GM12874 (cell line): ENCODE data around the gene OGFOD2.

ENCODE experiments used
- TF ChIP-seq, protein P1 (sequence below): IDR thresholded peaks from 2 replicates; pipeline ENCODE4 v1.5.1; 2011; ENCODE audit warnings: low read depth, mild to moderate bottlenecking, control low read depth, low read length, moderate library complexity; ENCODE audit not compliant: insufficient read depth

OGFOD2 gene

DNA sequence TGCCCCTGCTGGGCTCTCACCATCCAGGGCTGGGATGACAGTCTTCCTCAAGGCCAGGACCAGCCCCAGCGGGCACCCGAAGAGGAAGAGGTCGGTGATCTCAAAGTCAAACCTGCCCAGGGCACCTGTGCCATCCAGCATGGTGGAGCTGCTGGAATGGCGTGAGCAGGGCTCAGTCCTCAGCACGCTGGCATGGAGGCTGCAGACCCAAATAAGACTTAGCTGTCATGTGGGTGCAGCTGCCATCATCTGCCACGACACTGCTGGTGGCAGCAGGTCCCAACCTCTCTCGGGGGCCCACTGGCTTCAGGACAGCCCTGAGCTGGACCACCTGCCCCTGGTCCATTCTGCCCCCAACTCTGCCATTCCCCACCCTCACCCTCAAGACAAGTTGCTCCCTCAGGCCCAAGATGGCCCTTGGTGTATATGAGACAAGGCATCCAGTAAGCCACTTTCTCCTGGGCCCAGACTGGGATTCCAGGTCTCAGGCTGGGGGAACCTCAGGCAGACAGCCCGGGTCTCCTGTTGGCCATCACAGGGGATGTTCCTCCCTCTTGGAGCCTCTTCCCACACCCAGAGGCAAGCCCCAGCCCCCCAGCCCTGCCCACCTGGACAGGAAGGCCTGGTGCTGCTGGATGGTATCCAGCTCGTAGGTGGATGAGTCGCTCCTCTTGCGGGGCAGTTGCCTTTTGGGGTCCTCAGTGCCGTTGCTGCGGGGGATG, 19.9 kb downstream of the OGFOD2 start:
- TF ChIP-seq, protein P1, sequence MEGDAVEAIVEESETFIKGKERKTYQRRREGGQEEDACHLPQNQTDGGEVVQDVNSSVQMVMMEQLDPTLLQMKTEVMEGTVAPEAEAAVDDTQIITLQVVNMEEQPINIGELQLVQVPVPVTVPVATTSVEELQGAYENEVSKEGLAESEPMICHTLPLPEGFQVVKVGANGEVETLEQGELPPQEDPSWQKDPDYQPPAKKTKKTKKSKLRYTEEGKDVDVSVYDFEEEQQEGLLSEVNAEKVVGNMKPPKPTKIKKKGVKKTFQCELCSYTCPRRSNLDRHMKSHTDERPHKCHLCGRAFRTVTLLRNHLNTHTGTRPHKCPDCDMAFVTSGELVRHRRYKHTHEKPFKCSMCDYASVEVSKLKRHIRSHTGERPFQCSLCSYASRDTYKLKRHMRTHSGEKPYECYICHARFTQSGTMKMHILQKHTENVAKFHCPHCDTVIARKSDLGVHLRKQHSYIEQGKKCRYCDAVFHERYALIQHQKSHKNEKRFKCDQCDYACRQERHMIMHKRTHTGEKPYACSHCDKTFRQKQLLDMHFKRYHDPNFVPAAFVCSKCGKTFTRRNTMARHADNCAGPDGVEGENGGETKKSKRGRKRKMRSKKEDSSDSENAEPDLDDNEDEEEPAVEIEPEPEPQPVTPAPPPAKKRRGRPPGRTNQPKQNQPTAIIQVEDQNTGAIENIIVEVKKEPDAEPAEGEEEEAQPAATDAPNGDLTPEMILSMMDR = no peak

DNA sequence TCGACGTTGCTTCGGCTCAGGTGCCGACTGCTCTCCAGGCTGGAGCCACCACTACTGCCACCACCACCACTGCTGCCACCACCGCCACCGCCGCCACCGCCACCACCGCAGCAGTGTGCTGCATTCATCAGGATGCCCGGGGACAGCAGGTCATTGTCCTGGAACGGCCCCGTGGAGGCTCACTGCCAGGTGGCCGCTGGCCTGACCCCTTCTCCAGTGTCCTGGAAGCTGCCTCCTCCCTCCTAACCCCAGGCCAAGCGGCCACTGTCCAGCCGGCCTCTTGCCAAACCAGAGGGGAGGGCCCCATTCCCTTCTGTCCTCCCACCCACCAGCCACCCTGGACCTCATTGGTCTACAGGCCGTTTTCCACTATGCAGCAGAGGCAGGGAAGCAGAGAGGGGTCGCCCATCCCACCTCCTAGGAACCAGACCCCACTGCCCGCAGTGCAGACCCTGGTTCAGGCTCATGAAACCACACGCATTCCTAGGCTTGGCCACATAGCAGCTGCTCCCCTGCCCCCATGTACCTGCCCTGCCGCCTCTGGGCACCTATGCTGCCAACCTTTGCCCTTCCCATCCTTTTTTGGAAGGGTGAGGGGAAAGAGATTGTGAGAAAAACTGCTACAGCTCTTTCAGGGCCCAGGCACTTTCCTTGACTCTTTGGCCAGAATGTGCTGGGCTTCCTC, 20.6 kb downstream of the OGFOD2 start:
- TF ChIP-seq, protein P1 = no peak

GRCh38 chr12:122996188-122996601, 21.2 kb downstream of the OGFOD2 start:
- TF ChIP-seq, protein P1 = no peak

- TF ChIP-seq, protein P1 = no peak
Measured at GRCh38 chr12:122996621-122997342, 21.7 kb downstream of the OGFOD2 start.

- TF ChIP-seq, protein P1 = no peak
Measured at GRCh38 chr12:122997343-122998250, 22.6 kb downstream of the OGFOD2 start.

DNA sequence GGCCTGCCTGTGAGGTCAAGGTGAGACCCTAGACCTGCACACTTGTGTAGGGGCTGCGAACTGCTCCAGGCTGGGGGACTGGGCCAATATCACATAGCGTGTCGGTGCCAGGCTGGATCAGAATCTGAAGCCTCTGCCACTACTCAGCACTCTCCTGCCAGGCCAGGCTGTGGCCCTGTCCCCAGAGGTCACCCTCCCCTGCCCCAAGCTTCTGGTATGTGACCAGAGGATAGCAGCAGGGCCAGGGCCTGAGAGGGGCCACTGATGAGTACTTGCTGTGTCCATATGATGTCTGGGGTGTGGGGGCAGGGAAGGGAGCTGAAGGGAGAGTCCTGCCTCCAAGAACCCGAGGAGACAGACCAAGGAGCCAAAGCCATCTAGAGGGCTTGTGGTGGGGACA, 23.3 kb downstream of the OGFOD2 start:
- TF ChIP-seq, protein P1 = no peak
